ENCODE data around the gene RAPH1.

DNA sequence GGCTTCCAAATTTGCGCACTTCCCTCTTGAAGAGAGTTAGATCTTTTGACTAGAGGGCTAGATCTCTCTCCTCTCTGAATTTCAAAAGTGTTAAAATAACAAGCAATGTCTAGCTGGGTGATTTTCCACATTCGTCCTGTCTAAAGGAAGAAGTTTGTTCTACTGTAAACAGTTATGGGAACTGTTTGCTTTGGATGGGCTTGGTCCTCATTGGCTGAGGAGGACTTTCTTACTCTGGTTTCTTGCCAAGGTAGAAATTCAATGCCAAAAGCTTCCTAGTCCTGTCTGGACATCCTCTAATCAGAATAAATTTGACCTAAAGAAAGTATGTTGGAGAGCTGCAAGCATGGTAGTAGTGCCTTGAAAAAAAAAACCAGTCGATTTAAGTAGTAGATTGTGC is 47.4 kb upstream of the RAPH1 start:
- TF ChIP-seq CTCF (IDR thresholded peaks at IDR 0.05) (no peak), ZFX (IDR thresholded peaks at IDR 0.05; ENCODE audit: borderline replicate concordance) (no peak)

Data from 22Rv1 (cell line).